ENCODE measurements around the gene MMP15.

GRCh38 chr16:58051296-58051695, 25.7 kb downstream of the MMP15 start:
- TF ChIP-seq CTCF (IDR thresholded peaks at IDR 0.05) (no peak), POLR2A (IDR thresholded peaks at IDR 0.05) (no peak)
